Left renal pelvis (tissue), 4 donors: Measurements from ENCODE around the gene SRD5A1. TPM values are rescaled to one million over a fixed set of nuclear protein-coding genes. Genes with fewer than 3 reads are reported as not detected.

Experiments
- DNase-seq, 4 donors: peaks; one replicate each; pipeline ENCODE4 v3.0.0-alpha.2; 2013; ENCODE audit warnings: low read depth in 4 of 4, low spot score in 3 of 4
- polyA plus RNA-seq, 4 donors: library from polyadenylated mRNA; unstranded; fragments of 120-200 nt; gene quantifications; one replicate each; pipeline ENCODE4 v1.2.1, GENCODE V29; 2013; ENCODE audit not compliant: insufficient read length in 4 of 4

SRD5A1 gene
- polyA plus RNA-seq, 4 donors: 9.3 to 12.2 (median 10.5) TPM

DNA sequence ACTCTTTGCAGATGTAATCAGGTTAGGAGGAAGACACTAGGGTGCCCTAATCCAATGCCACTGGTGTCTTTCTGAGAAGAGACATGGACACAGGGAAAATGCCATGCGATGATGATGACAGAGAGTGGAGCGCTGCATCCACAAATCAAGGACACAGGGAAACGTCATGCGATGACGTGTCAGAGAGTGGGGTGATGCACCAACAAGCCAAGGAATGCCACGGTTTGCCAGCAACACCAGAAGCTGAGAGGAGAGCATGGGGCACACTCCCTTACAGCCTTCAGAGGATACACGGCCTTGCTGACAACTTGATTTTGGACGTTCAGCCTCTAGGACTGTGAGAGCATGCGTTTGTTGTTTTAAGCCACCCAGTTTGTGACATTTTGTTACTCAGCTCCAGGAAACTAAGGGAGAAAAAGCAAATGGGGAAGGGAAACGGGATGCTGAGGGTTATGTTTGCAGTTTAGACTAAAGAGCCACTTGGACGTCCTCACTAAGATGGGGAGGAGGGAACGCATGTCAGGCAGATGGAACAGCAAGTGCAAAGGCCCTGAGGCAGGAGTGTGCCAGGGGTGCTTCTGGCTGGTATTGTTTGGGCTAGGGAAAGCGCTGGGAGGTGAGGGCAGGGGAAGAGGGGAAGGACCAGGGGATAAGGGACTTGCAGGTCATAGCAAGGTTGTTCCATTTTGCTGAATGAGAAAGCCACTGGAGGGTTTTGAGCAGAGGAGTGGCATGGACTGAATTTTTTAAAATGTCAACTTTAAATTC is 77.5 kb downstream of the SRD5A1 start:
- DNase-seq: no peak

DNA sequence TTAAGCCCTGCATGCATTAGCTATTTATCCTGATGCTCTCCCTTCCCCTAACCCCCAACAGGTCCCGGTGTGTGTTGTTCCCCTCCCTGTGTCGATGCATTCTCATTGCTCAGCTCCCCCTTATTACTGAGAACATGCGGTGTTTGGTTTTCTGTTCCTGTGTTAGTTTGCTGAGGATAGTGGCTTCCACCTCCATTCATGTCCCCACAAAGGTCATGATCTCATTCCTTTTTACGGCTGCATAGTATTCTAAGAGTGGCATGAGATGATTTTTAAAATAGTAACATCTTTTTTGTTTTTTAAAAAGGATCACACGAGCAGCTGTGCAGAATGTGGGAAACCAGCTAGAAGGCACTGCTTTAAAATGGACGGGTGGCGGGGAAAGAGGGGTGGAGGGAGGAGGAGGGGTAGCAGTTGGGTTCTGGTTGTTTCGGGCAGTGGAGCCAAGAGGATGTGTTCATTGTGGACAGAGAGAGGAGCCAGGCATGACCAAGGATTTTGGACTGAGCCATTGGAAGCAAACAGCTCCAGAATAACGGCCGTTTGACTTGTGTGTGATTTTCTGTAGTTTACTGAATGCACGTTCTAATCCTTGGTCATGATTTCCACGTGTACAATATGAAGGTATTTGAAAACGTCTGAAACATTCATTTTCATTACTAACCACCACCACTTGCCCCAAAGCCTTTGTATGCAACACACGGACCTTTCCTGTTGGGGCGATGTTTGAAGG is 78.3 kb downstream of the SRD5A1 start:
- no peak for DNase-seq

DNA sequence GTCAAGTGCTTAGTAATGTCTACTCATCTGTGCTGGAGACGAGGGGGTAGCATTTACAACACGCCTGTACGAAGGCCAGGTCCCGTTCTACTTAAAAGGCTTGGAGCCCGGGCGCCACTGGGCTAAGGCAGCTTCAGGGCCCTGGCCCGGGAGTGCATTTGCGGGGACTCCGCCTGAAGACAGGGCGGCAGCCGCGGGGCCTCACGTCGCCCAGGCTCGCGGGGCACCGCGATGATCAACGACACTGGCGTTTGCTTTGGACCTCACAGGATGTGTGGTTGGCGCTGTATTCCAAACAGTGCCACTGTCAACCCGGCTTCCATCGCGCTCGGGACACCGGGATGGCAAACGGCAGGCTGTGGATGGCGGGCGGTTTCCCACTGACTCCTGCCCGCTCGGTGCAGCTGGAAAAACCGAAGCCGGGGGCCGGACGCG is 78.9 kb downstream of the SRD5A1 start:
- DNase-seq: peak in 1 of 4 donors; percentile 5

DNA sequence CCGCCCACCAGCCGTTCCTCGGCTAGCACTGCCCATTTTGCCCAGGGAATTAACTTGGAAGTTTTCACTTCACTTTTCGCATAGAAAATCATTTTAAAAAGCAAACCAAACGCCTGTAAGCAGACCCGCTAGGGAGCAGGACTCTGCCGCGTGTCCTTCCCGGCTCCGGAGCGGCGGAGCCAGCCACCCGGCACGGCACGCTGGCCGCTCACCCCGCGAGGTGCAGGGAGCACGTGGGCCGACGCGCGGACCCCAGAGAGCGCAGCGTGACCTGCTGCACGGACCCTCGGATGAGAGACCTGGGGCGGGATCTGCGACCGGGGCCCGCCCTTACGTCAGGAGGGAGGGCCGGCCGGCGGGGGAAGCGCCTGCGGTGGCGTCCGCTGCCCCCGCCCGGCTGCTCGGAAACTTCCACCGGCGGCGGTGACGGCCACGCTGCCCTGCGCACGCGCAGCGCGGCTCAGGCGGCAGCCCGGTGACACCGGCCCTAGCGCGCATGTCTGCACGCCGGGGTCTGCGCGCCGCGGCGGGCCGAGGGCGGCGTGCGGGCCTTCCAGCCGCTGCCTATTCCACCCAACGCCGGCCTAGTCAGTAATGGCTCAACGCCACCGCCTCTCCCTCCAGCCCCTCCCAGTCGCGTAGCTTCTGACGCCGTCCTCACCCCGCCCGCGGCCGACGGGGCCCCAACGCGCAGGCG is 79.5 kb downstream of the SRD5A1 start:
- DNase-seq: peak; percentile 92 to 94 (median 93)

DNA sequence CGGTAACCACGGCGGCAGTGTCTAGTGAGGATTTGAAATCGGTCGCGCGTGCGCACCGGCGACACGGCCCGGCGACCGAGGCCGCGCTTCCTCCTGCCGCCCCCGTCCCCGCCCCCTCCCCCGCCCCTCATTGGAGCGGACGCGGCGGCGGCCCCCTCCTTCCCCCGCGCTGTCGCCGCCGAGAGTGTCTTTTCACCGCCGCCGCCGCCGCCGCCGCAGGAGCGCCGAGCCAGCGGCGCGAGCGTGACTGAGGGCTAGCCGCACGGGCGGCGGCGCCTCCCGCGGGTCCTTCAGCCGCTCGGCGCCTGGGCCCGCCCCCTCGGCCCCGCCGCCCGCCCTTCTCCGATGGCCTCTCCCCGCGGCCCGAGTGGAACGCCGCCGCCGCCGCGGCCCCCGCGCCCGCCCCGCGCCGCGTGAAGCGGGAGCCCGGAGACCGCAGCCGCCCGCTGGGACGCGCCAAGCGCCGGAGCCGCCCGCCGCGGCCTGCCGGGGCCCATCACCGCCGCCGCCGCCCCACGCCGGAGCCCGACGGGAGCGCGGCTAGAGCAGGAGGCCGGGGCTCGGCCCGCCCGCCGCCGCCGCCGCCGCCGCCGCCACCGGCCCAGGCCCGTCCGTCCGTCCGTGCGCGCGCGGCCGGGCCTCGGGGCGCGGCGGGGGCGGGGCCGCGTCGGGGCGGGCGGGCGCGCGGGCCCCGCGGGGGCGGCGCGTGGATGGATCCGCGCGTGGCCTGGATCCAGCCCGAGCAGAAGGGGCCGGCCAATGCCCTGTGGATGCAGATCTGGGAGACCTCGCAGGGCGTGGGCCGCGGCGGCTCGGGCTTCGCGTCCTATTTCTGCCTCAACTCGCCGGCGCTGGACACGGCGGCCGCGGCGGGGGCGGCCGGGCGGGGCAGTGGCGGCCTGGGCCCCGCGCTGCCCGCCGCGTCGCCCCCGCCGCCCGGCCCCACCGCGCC is 80.3 kb downstream of the SRD5A1 start, which contains the start of gene TENT4A:
Gene TENT4A, plus strand, starts transcription at position 159 of the 952 bp plus-strand sequence. Its CDS starts 552 bp downstream, at position 711.
- DNase-seq: no peak

DNA sequence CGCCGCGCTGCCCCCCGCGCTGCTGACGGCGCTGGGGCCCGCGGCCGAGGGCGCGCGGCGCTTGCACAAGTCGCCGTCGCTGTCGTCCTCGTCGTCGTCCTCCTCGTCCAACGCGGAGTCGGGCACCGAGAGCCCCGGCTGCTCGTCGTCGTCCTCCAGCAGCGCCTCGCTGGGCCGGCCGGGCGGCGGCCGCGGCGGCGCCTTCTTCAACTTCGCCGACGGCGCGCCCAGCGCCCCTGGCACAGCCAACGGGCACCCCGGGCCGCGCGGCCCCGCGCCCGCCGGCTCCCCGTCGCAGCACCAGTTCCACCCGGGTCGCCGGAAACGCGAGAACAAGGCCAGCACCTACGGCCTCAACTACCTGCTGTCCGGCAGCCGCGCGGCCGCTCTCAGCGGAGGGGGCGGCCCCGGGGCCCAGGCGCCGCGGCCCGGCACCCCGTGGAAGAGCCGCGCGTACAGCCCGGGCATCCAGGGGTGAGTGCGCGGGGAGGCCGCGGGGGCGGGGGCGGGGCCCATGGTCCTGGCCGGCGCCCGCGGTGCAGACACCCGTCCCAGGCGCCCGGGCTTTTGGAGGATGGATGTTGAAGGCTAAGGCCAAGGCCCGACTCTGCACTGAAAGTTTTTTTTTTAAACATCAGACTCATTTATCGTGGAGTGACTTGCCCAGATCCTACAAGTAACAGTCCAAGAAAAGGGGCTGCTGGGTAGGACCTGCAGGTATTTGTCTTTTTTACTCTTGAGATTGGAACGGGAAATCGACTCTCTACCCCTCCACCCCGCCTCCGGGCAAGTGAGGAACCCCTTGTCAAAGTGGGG is 81.2 kb downstream of the SRD5A1 start:
- peak in 1 of 4 donors; percentile 5 for DNase-seq

DNA sequence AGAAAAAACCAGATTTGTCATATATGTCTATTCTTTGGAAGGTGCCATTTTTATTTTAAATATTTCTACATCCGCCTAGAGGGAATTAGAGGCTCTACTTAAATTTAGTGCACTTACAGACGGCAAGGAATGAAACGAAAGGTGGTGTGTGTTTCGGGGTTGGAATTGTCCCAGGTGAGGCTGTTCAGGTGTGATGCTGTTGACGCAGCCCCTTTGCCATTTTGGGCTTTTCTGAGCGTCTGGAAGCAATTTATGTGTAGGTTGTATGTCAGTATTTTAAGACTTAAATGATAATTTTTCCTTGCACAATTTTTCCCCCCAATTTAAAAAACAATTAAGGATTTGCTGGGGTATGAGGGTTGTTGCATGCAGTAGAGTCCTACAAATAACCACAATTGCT is 82.0 kb downstream of the SRD5A1 start:
- no peak for DNase-seq

DNA sequence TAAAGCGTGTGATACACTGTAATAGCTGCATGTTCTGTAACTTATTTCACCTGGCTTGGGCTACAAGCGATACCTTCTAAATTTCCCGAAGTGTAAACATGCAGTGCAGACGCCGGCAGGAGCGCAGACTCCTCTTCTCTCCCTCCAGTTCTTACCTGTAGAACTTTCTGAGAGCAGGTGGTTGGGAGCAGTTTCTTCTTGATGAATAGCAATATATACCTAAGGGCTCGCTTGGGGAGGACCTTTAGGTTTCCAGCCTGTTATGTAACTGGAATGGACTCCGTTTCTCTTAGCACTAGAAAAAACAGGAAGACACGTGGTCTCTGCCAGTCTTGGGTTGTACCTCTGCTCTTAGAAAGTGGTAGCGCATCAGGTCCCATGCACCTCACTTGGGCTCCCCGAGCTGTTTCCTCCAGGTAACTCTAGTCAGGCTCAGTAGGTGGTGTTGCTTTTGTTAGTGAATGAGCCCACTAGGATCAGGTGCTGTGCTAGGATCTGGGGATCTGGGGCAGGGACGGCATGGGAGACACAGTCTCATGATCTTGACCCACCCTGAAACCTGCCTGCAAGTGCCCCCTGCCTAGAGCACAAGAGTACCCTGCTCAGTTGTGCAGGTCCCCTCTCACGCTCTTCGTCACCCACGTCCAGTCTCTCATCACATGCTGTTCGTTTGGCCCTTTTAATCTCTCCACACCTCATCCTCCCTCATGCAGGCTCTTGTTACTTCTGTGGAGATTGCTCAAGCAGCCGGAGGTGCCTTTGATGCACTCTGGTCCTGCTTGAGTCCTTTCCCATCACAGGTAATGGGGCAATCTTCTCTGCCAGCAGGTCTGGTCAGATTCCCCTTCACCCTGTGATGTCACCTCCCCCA is 82.8 kb downstream of the SRD5A1 start:
- DNase-seq: no peak

DNA sequence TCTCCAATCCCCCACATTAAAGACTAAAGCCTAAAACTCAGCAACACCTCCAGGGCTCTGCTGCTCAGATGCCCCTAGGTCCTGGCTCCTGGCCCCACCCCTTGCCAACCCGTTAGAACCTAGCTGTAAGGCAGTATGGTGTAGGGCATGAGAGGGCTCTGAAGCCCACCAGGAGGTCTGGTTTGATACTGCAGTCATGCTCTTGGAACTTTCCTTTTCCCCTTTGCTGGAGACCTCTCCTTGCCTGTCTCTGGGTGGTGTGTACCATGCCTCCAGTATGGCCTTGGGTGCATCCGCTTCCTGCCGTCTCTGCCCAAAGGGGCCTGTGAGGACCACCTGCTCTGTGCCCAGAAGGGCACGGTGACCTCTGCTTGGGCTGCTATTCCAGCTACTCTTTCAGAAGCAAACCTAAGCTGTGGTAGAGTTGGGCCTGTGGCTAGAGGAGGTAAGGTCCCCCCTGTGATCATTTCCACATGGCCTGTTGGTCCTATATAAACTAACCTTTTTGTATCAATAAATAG is 83.4 kb downstream of the SRD5A1 start:
- DNase-seq: no peak

DNA sequence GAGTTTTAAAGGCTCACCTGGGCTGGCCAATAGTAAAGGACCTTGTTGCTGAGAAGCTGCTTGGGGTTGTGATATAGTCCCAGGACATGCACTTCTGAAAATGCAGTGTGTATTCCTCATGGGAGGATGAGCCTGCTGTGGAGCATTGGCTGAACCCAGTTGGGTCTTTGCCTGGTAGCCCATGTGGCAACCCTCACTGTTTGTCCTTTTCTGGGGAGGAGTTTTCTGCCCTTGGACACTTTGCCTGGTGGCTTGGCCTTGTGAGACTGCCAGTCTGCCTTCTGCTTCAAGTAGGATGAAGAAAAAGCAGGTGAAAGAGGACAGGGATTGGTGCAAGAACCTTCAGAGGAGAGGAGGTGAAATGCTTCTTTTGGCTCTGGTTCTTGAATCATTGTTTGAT is 84.0 kb downstream of the SRD5A1 start:
- DNase-seq: no peak

DNA sequence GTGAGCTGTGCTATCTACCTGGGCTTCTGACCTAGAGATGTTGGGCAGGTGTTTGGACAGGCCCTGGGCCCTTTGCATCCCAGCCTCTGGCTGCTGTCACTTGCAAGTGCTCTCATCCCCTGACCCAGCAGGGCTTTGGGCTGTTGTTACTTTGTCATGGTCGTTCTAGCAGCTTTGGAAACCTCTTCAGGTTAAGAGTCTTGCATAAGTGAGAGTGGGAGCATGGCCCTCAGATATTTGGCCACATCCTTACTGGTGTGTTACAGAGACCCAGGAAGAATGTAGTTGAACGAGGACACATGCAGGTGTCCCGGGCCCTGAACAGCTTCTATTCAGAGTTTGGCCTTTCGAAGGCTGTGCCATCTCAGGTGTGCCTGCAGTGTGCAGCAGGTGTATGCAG is 84.4 kb downstream of the SRD5A1 start:
- no peak for DNase-seq

DNA sequence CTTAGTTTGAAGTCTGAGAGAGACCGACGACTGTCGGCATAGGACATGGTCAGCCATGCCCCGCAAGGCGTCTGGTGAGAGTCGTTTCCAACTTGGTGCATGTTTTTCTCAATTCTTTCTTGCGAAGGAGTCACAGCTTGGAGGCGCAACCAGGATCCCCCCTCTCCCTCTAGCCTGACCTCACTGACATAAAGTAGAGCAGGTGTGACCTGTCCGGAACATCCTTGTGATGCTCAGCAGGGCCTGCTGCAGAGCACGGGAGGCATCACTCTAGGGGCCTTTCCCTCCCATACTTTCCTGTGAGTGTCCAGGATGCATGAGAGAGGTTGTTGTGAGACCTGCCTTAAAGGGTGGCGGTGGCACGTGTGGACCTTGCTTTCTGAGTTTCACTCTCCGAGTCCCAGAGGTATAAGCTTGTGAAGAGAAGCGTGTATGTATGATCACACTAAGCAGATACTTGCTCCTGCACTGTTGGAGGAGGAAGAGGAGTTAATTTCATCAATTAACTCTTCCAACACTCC is 85.0 kb downstream of the SRD5A1 start:
- DNase-seq: no peak

DNA sequence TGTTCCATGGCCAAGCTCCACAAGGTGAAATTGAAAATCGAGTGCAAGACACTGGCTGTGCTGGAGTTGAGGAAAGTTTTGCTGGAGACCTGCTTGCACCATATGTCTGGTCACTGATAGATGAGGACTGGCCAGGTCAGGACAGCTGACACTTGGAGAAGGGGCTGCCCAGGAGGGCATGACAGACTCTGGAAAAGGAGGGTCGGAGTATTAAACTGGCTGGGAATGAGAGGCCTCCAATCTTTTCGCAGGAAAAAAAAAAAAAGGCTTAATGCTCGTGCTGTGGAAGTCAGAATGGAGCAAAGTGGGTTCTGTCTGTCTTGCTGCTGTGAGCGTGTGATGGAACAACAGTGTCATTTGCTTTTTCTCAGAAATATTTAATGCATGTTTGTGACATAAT is 85.5 kb downstream of the SRD5A1 start:
- no peak for DNase-seq

DNA sequence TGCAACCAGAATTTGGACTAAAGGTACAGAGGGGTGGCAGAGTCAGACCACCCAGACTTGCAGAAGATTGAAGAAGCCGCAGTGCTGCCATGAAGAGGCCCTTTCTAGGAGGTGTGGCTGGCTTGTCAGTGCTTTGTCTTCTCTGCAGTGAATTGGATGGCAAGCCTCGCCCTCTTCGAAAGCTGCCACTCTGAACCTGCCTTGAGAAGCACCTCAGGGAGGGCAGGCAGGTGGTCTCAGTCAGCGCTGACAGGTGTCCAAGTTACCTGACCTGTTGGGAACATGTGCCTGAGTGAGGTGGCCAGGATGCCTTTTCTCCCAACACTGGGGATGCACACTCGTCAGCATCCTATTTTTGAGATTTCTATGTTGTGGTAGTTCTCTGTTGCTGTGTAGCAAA is 86.2 kb downstream of the SRD5A1 start:
- no peak for DNase-seq

DNA sequence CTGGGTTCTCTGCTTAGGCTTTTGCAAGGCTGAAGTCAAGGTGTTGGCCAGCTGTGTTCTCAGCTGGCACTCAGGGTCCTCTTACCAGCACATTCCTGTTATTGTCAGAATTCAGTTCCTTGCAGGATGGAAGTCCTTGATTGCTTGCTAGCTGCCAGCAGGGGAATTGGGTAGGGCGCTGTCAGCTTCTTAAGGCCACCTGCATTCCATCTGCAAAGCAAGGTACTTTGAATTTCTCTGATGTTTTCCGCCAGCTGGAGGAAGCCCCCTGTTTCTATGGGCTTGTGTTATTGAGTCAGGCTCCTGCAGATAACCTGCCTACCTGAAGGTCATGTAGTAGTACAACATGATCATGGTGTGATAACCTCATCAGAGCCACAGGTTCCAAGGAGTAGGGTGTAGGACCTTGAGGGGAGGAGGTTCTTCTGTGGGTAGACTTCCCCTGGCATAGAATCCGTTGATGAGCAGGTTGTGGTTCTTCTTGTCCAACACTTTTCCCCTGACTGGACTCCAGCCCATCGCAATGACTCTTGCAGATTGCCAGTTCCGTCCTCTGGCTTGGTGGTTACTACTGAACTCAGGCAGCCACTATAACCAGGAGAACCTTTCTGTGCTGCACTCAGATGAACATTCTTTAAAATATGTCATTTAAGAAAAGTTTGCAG is 86.8 kb downstream of the SRD5A1 start:
- no peak for DNase-seq

DNA sequence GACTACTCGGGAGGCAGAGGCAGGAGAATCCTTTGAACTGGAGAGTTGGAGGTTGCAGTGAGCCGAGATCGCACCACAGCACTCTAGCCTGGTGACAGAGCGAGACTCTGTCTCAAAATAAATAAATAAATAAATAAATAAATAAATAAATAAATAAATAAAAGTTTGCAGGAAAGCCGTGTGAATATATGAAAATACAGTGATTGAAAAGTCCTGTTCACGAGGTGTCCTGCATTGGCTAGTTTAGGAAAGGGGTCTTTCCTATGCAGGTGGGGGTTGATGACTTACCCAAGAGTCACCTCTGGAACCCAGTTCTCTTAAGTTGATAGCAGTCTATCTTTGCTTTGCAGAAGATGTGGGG is 87.3 kb downstream of the SRD5A1 start:
- DNase-seq: no peak

DNA sequence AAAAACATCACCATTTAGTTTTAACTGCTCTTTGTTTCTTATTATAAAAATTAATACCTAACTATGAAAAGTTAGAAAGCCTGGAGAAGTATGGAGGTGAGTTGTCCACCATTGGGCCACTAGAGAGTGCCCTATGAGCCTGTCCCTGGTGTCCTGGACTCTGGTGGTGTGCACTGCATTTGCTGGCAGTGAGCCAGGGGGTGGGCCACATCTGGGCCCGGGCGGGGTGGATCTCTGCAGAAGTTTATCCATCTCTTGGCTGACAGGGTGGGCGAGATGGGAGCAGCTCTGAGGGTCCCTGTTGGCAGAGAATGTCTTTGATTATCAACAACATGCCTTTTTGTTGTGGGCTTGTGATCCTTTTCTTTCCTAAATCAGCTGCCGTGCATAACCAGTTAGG is 88.2 kb downstream of the SRD5A1 start:
- no peak for DNase-seq

DNA sequence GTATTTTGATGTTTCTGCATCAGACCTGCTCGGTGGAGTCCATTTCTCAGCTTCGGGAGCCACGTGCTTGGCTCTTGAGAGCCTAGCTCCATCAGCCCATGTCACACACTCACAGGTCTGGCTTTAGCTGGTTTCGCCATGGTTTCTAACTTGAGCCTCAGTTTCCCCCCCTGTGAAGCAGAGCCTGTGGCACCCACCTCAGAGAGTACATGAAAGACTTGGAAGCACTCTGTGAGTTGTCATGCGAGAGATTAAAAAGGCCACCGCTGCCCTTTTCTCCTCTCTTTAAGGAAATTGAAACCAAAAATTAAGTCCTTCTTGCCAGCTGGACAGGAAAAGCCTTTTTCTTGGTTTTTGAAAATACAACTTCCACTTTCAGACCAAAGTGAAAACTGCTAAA is 88.8 kb downstream of the SRD5A1 start:
- no peak for DNase-seq
